GM23338 (cell line): Measurements from ENCODE around the gene TMEM117. TPM values are rescaled to one million over a fixed set of nuclear protein-coding genes. Genes with fewer than 3 reads are reported as not detected.

ENCODE experiments used
- ATAC-seq: fragments of 200-7000 bp; cut with Tn5 transposase; 3 replicates; pipeline ENCODE4 v1.9.1; 2020
- DNase-seq: peaks from one replicate; pipeline ENCODE4 v3.0.0-alpha.2; 2015; ENCODE audit warnings: low spot score
- H2AFZ ChIP-seq: fragments of 200-600 bp; sonication (generic); 2 replicates; pipeline ENCODE4 v1.8.0; 2016; ENCODE audit warnings: antibody characterized with exemption, mild to moderate bottlenecking, moderate library complexity
- H3F3A ChIP-seq: fragments of 200-600 bp; sonication (generic); replicated peaks from 2 replicates; pipeline ENCODE4 v1.8.0; 2017; ENCODE audit warnings: antibody characterized with exemption, mixed run types, low read depth
- H3K27ac ChIP-seq: fragments of 200-600 bp; sonication (generic); 2 replicates; pipeline ENCODE4 v1.6.1; 2016; ENCODE audit warnings: low read depth
- H3K27me3 ChIP-seq: fragments of 200-600 bp; sonication (generic); 2 replicates; pipeline ENCODE4 v1.8.0; 2016; ENCODE audit warnings: mild to moderate bottlenecking, mixed run types, moderate library complexity; ENCODE audit not compliant: insufficient read depth
- H3K36me3 ChIP-seq: fragments of 200-600 bp; sonication (generic); 2 replicates; pipeline ENCODE4 v1.8.0; 2016; ENCODE audit warnings: mild to moderate bottlenecking; ENCODE audit not compliant: insufficient read depth
- H3K4me1 ChIP-seq: fragments of 200-600 bp; sonication (generic); 2 replicates; pipeline ENCODE4 v1.8.0; 2016; ENCODE audit warnings: mild to moderate bottlenecking, moderate library complexity; ENCODE audit not compliant: insufficient read depth
- H3K4me2 ChIP-seq: fragments of 200-600 bp; sonication (generic); 2 replicates; pipeline ENCODE4 v1.7.1; 2017; ENCODE audit warnings: mixed run types
- H3K4me3 ChIP-seq: fragments of 200-600 bp; sonication (generic); 2 replicates; pipeline ENCODE4 v1.6.1; 2016; ENCODE audit warnings: mixed run types
- H3K79me2 ChIP-seq: fragments of 200-600 bp; sonication (generic); replicated peaks from 2 replicates; pipeline ENCODE4 v1.8.0; 2017; ENCODE audit warnings: mild to moderate bottlenecking; ENCODE audit not compliant: insufficient read depth
- H3K9me2 ChIP-seq: fragments of 200-600 bp; sonication (generic); 2 replicates; pipeline ENCODE4 v1.8.0; 2017; ENCODE audit not compliant: insufficient read depth
- H4K20me1 ChIP-seq: fragments of 200-600 bp; sonication (generic); replicated peaks from 2 replicates; pipeline ENCODE4 v1.8.0; 2017; ENCODE audit warnings: mild to moderate bottlenecking; ENCODE audit not compliant: insufficient read depth
- H3K27ac Mint-ChIP-seq: 2 replicates; pipeline ENCODE4 v1.8.0; 2020; ENCODE audit warnings: inconsistent platforms, mild to moderate bottlenecking, moderate library complexity, mixed read lengths
- H3K27me3 Mint-ChIP-seq: 3 replicates; pipeline ENCODE4 v1.8.0; 2022; ENCODE audit warnings: low read depth, mild to moderate bottlenecking, moderate library complexity, mixed read lengths, inconsistent platforms; ENCODE audit not compliant: insufficient read depth, poor library complexity
- H3K36me3 Mint-ChIP-seq: 3 replicates; pipeline ENCODE4 v1.8.0; 2021; ENCODE audit warnings: low read depth, mild to moderate bottlenecking, inconsistent platforms, moderate library complexity, mixed read lengths
- H3K4me1 Mint-ChIP-seq: 3 replicates; pipeline ENCODE4 v1.8.0; 2020; ENCODE audit warnings: mild to moderate bottlenecking, inconsistent platforms, mixed read lengths
- H3K4me3 Mint-ChIP-seq: 3 replicates; pipeline ENCODE4 v1.8.0; 2021; ENCODE audit warnings: moderate library complexity, mild to moderate bottlenecking, inconsistent platforms, mixed read lengths
- H3K9me3 Mint-ChIP-seq: 3 replicates; pipeline ENCODE4 v1.8.0; 2020; ENCODE audit warnings: moderate library complexity, mild to moderate bottlenecking, inconsistent platforms, mixed read lengths
- CREB1 ChIP-seq: fragments of 250-450 bp; sonication (Bioruptor Pico); IDR thresholded peaks from 2 replicates; pipeline ENCODE4 v1.5.0; 2020; ENCODE audit warnings: low read depth, mild to moderate bottlenecking, moderate library complexity
- ETS1 ChIP-seq: IDR thresholded peaks from 2 replicates; pipeline ENCODE4 v1.6.1; 2016; ENCODE audit warnings: antibody characterized with exemption
- JUNB ChIP-seq: IDR thresholded peaks from one replicate; pipeline ENCODE4 v1.6.1; 2016; ENCODE audit warnings: antibody characterized with exemption; ENCODE audit not compliant: unreplicated experiment
- POLR2AphosphoS5 ChIP-seq: IDR thresholded peaks from 2 replicates; pipeline ENCODE4 v1.6.1; 2016; ENCODE audit warnings: antibody characterized with exemption, low read depth
- REST ChIP-seq: IDR thresholded peaks from one replicate; pipeline ENCODE4 v1.6.1; 2018; ENCODE audit warnings: antibody characterized with exemption; ENCODE audit not compliant: unreplicated experiment
- ZNF331 ChIP-seq: fragments of 250-450 bp; sonication (Bioruptor Pico); IDR thresholded peaks from 2 replicates; pipeline ENCODE4 v1.5.0; 2020; ENCODE audit warnings: low read depth, mild to moderate bottlenecking, moderate library complexity
- ZNF462 ChIP-seq: fragments of 250-450 bp; sonication (Bioruptor Pico); IDR thresholded peaks from 2 replicates; pipeline ENCODE4 v1.5.0; 2020; ENCODE audit warnings: mild to moderate bottlenecking, moderate library complexity
- polyA plus RNA-seq: library from polyadenylated mRNA; unstranded; fragments of >200 nt; fragmentation: Nextera tagmentation; extraction: Ambion mirVana; gene quantifications from 2 replicates; pipeline ENCODE4 v1.2.1, GENCODE V29; 2016
- total RNA-seq: library from RNA; depleted of rRNA; stranded (reverse); fragments of >200 nt; shearing (Covaris generic); gene quantifications from 2 replicates; pipeline ENCODE4 v1.2.3, GENCODE V29; 2014

TMEM117 gene
- total and polyA plus RNA-seq, 2 experiments from 2014 or later = 0.94 to 1.6 TPM

GRCh38 chr12:44336577-44336976 is 500.7 kb downstream of the TMEM117 start:
- Mint-ChIP-seq H3K9me3 (peaks cover 4% of the 10 kb centered on the region; the same call in 1 of the 3 replicates), H3K27me3 (no peaks in the 10 kb centered on the region), H3K27ac (no peak overlapping the region), H3K4me3 (no peak overlapping the region), H3K4me1 (no peaks in the 10 kb centered on the region), H3K36me3 (no peaks in the 10 kb centered on the region; the same call in 2 of the 3 replicates)
- H3K79me2 ChIP-seq = no peaks in the 10 kb centered on the region
- no peak for TF ChIP-seq JUNB
- TF ChIP-seq CREB1 (CRISPR knock-in tag) = no peak
- no peak for TF ChIP-seq ETS1
- TF ChIP-seq ZNF462 = no peak
- TF ChIP-seq ZNF331 (CRISPR knock-in tag) = no peak
- no peak for DNase-seq
- ATAC-seq = no peak
- H3K9me2 ChIP-seq = no peaks in the 10 kb centered on the region
- no peaks in the 10 kb centered on the region for H3K27me3 ChIP-seq
- no peaks in the 10 kb centered on the region for H4K20me1 ChIP-seq
- no peaks in the 10 kb centered on the region for H3F3A ChIP-seq
- no peak overlapping the region for H2AFZ ChIP-seq
- no peak overlapping the region for H3K4me2 ChIP-seq
- no peak overlapping the region for H3K4me3 ChIP-seq
- no peak overlapping the region for H3K27ac ChIP-seq
- no peaks in the 10 kb centered on the region for H3K36me3 ChIP-seq
- H3K4me1 ChIP-seq = no peaks in the 10 kb centered on the region

GRCh38 chr12:44342371-44342770 is 506.5 kb downstream of the TMEM117 start:
- ATAC-seq (no peak), DNase-seq (no peak)
- H3F3A ChIP-seq = no peaks in the 10 kb centered on the region
- no peaks in the 10 kb centered on the region for H3K9me3 Mint-ChIP-seq
- H3K27me3 ChIP-seq = no peaks in the 10 kb centered on the region
- no peaks in the 10 kb centered on the region for H3K36me3 Mint-ChIP-seq
- peaks cover 6% of the 10 kb centered on the region; the same call in 1 of the 2 replicates for H3K9me2 ChIP-seq
- no peak overlapping the region for H2AFZ ChIP-seq
- no peaks in the 10 kb centered on the region for H3K4me1 ChIP-seq
- H3K27ac ChIP-seq = no peak overlapping the region
- no peak overlapping the region; the same call in 1 of the 2 replicates for H3K27ac Mint-ChIP-seq
- H4K20me1 ChIP-seq = no peaks in the 10 kb centered on the region
- H3K4me3 Mint-ChIP-seq = no peak overlapping the region
- H3K4me2 ChIP-seq = no peak overlapping the region
- H3K4me1 Mint-ChIP-seq = no peaks in the 10 kb centered on the region; the same call in 2 of the 3 replicates
- H3K36me3 ChIP-seq = no peaks in the 10 kb centered on the region
- no peak overlapping the region for H3K4me3 ChIP-seq
- no peaks in the 10 kb centered on the region for H3K79me2 ChIP-seq
- H3K27me3 Mint-ChIP-seq = no peaks in the 10 kb centered on the region
- TF ChIP-seq POLR2AphosphoS5 = no peak
- no peak for TF ChIP-seq JUNB
- no peak for TF ChIP-seq REST
